HFF-Myc (cell line): ENCODE measurements around the gene CSAD.

Source experiments
- DNase-seq: peaks from one replicate; pipeline ENCODE4 v3.0.0-alpha.2; 2011; ENCODE audit warnings: low read depth; ENCODE audit errors: extremely low read depth
- H3K4me3 ChIP-seq: replicated peaks from 2 replicates; pipeline ENCODE4 v1.5.1; 2011; ENCODE audit warnings: low read depth, mild to moderate bottlenecking, control low read depth, low read length
- CTCF ChIP-seq: IDR thresholded peaks from 2 replicates; pipeline ENCODE4 v1.5.1; 2012; ENCODE audit warnings: mild to moderate bottlenecking, low read depth, low read length, control low read depth; ENCODE audit errors: missing control alignments

Gene CSAD

DNA sequence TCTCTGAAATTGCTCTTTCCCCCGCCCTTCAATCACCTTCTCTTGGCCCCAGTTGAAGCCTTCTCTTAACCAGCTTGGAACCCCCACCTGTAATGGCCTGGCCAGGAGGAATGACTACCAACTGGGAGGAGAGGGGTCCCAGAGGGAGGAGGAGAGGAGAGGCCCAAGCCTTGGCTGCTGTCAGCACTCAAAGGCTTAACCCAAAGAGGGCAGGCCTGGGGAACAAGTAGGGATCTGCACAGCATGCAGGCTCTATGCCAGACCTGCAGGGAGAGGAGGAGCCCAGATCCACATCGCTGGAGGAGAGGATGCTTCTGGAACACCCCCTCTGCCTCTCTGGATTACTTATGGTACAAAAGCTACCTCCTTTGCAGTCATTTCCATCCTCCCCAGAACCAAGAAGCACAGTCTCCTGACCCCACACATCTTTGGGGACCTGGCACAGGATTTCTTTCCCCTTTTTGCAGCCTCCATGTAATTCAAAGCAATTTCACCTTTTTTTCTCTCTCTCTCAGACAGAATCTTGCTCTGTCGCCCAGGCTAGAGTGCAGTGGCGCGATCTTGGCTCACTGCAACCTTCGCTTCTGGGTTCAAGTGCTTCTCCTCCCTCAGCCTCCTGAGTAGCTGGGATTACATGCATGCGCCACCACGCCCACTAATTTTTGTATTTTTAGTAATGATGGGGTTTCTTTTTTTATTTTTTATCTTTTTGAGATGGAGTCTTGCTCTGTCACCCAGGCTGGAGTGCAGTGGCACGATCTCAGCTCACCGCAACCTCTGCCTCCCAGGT is 45.1 kb upstream of the CSAD start:
- DNase-seq, result no peak
- no peak overlapping the region for H3K4me3 ChIP-seq
- TF ChIP-seq CTCF, result no peak

DNA sequence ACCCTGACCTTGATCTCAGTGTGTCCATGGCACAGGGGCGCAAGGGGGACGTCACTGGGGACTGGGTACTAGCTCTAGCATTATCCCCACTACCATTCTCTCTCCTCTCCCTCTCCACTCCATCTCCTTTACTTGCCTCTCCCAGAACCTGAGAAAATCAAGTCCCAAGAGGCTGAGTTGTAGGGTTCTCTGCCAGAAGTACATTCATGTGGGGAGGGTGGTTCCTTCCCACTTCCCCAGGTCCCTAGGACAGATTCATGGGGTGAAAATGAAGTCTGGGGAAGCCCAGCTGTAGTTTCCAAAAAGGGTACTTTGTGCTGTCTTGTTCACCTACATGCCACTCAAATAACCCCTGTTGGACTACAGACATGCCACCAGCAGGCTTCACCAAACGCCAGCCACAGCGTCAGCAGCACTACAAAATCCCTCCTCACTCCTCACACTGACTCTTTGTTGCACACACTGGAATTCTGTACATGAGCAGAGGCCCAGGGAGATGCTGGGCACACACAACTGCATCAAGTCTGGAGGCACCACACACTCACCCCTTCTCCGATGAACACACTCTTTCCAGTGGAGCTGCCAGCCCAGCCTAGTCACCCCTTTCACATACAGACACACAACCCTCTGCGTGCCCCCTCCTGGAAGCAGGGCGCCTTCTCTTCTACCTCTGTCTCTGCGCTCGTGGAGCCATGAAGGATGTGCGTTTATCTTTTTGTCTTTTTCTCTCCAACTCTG is 44.3 kb upstream of the CSAD start:
- no peak overlapping the region for H3K4me3 ChIP-seq
- TF ChIP-seq CTCF, result no peak
- no peak for DNase-seq

DNA sequence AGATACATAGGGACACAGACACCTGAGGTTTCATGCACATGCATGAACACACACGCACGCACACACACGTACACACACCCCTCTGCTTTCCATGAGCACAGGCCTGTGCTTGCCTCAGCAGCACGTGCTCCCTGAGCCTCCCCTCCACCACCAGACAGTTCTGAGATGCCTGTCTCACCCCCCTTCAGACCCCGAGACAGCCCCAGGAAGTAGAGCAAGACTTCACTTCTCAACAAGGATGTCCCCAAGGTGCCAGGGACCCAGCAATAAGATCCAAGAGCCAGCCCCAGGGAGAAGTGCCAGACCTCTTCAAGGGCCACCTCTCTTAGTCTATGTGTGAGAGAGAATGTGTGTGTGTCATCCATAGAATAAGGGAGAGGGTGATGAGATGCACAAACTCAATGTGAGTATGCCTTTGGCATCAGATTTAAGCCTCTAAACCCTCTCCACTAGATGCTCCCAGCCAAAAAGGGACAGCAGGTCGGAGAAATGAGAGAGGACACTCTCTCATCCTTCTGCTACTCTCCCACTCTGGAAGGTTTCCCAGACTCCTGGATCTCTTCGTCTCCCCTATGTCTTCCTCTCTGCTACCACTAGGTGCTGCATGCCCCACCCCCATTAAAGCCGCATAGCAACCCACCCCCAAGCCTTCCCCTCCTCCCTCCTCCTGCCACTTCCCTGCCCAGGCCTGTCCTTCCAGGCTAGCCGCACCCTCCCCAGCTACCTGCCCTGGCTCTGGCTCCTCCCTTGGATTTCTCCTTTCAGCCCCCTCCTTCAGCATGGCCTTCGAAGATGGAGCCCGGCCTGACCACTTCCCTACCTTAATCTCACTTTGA is 43.6 kb upstream of the CSAD start:
- no peak overlapping the region for H3K4me3 ChIP-seq
- DNase-seq, result no peak
- peak; percentile 37 for TF ChIP-seq CTCF

- TF ChIP-seq CTCF, result no peak
- no peak for DNase-seq
- no peak overlapping the region for H3K4me3 ChIP-seq
Observed at GRCh38 chr12:53223389-53224060, 42.8 kb upstream of the CSAD start.

GRCh38 chr12:53222806-53223261 is 42.1 kb upstream of the CSAD start:
- TF ChIP-seq CTCF, result no peak
- no peak overlapping the region for H3K4me3 ChIP-seq
- no peak for DNase-seq

DNA sequence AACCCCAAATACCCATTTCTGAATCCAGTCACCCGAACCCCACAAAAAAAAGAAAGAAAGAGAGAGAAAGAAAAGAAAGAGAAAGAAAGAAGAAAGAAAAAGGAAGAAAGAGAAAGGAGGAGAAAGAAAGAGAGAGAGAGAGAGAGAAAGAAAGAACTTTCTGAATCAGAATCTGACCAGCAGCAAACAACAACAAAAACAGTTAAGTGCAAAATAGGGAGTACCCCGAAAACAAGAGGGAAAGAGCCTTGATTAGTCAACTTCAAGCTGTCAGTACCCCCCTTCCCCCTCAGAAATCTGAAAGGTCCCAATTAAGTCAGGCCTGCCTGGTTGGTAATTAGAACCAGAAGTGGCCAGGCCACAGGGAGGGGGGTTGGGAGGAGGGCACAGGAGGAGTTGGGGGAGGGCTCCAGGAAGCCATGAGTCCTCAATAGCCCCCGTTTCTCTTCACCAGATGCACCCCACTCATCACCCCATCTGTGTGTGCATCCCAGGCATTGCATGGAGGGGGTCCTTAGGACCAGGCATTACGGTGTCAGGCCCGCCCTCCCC is 41.5 kb upstream of the CSAD start:
- peak overlapping the region; percentile 48 for H3K4me3 ChIP-seq
- TF ChIP-seq CTCF, result no peak
- DNase-seq, result no peak
